Dedifferentiated amniotic fluid mesenchymal stem cell (primary cell): Measurements from ENCODE around the gene GABBR2.

ENCODE experiments used
- DNase-seq: peaks from one replicate; pipeline ENCODE4 v3.0.0-alpha.2; 2016; ENCODE audit errors: extremely low spot score

GABBR2 gene

GRCh38 chr9:98260635-98261034 lies 448.1 kb downstream of the GABBR2 start:
- no peak for DNase-seq

DNA sequence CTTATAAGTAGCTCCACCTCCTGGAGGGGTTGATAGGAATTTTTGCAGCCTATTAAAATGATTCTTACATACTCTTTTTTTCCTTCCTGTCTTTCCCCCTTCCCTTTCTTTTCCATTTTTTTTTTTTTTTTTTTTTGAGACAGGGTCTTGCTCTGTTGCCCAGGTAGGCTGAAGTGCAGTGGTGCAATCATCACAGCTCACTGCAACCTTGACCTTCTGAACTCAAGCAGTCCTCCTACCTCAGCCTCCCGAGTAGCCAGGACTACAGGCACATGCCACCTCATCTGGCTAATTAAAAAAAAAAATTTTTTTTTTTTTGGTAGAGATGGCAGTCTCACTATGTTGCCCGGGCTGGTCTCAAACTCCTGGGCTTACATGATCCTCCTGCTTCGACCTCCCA lies 448.9 kb downstream of the GABBR2 start:
- no peak for DNase-seq

- no peak for DNase-seq
Measured at GRCh38 chr9:98256756-98257155, 452.0 kb downstream of the GABBR2 start.

GRCh38 chr9:98255578-98256296 lies 453.0 kb downstream of the GABBR2 start, which contains the start of gene TBC1D2:
TSS of gene TBC1D2 (minus strand) at chr9:98255649. CDS start at chr9:98255541, 108 bp downstream.
- peak; percentile 91 for DNase-seq

- peak; percentile 34 for DNase-seq
Measured at GRCh38 chr9:98255061-98255577, 453.6 kb downstream of the GABBR2 start.

- no peak for DNase-seq
Measured at GRCh38 chr9:98254228-98255060, 454.3 kb downstream of the GABBR2 start.

- DNase-seq: no peak
Measured at GRCh38 chr9:98253565-98253964, 455.2 kb downstream of the GABBR2 start.

GRCh38 chr9:98251551-98251950 lies 457.2 kb downstream of the GABBR2 start:
- DNase-seq: no peak

DNA sequence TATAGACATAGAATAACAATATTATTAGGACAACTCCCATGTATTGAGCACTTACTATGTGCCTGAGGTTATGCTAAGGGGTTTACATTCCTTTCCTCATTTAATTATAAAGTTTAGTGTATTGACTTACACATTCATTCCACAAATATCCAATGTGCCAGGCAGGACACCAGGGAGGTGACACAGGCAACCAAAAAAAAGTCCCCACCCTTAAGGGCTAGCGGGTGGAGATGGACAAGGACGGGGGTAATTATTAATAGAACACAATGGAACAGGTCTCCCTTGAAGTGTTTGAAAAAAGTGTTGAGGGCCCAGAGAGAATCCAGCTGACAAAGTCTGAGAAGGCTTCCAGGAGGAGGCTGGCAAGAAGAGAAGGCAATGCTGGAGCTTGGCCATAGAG lies 459.0 kb downstream of the GABBR2 start:
- no peak for DNase-seq

DNA sequence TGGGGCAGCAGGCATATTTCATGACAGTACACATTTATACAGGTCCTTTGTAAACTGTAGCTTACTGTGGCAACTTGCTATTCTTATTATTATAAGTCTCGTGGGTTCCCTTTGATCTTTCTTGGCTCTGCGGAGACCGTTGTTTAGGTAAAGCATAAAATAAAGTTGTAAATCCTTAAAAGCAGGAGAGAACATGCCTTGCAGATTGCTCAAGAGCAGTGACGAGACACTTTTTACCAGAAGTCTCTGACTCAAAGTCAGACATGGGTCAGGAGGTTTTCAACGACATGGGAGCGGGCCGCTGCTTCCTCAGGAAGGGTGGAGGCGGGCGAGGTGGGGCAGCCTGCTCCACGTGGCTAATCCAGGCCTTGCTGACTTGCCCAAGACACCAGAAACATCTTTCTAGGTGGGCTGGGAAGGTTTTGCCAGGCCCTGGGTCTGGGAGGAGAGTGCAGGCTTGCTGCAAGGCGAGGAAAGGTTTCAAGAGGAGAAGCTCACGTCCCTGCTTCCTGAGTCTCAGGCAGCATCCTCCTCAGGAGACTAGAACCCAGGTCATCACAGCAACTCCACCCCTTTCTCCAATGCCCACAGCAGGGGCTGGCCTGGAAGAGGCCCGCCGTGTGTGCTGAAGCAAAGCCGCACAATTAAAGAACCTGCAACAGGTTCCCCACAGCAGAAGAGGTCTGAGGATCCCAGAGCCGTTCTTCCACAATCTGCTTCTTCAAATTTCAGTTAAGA lies 459.8 kb downstream of the GABBR2 start:
- peak; percentile 18 for DNase-seq

GRCh38 chr9:98247831-98248657 lies 460.7 kb downstream of the GABBR2 start:
- DNase-seq: no peak

- DNase-seq: no peak
Measured at GRCh38 chr9:98242426-98242825, 466.3 kb downstream of the GABBR2 start.

DNA sequence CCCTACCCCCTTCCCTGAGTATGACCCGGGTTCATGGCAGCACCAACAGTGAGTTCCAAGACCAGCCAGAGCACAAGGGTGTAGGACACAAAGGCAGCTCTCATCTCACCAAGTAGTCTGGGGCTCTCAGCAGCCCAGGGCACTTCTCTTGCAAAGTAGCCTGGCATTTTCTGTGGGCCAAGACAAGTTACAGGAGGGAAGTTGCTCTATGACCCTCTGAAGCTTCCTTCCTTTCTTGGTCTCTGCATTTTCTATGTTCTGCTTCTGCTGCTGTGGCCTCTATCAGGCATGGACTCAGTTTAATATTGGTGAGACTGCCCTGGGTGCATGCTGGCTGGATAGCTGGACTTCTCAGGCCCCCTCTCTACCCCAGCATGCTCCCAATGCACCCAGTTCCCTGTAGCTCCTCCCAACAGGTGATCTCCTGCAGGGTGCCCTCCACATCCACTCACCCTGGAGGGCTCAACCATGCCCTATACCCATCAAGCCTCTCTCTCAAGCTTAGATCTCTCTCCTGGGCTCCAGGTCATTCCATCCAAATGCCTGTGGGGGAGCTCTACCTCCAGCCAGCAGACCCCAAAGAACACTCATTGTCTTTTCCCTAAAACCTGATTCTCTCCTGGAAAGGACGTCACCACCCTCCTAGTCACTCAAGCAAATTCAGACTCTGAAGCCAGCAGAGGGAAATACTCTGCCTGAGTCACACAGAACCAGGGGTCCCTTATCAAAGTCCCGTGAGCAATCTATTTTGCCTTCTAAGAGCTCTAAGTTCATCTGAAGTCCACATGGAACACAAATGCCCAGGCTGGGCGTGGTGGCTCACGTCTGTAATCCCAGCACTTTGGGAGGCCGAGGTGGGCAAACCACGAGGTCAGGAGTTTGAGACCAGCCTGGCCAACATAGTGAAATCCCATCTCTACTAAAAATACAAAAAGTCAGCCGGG lies 467.1 kb downstream of the GABBR2 start:
- no peak for DNase-seq

DNA sequence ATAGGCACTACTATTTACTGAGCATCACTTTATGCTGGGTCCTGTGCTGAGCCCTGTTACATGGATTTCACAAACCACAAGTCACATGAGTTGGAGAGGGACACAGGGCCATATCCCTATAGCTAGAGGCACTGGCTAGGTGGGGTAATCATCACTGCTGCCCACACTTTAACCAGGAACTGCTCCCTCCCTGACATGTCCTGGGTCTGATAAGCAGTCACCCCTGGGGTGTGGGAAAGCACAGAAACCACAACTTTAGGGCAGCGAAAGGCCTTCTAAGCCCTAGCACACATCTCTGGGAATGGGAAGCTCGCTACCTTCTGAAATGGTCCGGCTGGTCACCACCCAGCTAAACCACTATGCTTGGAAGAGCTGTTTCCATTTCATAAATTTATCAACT lies 468.3 kb downstream of the GABBR2 start:
- DNase-seq: no peak
